ENCODE measurements around the gene CD177.
"Not testable (repeated sequence)": the region's sequence is repeated elsewhere in the genome, so short reads cannot be mapped to it uniquely, and the experiment has no call there.

The CD177 gene

DNA sequence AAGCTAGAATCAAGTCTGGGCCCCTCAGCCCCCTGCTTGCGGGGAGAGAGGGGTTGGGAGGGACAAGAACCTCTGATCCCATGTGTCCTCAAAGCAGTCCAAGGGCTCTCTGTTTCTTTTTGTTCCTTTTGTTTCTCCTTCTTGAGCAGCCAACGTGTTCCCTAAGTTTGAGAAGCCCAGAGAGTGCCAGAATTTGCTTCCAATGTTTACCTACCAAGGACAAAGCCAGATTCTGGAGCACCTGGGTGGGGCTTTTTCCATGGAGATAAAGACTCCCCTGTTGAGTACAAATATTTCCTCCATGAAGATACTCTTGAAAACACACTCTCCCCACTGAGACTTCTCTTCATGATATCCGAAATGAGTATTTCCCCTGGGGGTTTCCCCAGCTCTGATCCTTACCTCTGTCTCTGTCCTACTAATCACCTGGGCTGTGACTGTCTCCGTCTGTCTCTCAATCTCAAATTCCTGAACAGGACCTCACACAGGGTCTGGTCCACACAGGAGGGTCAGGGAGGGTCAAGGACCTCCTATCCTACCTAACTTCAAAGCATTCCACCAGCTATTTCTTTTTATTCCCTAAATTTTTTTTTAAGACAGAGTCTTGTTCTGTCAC, 27.4 kb downstream of the CD177 start:
- no peak for DNase-seq (ENCODE audit: low spot score)

DNA sequence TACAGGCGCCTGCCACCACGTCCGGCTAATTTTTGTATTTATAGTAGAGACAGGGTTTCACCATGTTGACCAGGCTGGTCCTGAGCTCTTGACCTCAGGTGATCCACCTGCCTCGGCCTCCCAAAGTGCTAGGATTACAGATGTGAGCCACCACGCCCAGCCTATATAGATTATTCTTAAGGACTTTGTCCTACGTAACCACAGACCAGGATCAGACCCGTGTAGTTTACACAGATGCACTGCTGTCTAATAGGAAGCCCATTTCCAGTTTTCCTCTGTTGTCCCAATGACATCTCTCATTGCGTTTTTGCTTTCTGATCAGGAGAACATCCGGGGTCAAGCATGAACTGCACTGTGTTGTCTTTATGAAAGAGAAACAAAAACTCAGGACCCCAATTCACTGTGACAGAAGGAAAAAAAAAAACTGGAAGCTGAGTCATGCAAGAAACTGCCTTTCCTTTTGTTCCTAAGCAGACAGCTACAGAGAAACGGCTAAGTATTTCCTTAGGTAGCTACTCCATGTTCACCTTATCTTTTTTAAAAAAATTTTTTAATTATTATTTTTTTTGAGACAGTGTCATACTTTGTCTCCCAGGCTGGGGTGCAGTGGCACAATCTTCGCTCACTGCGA, 29.2 kb downstream of the CD177 start:
- DNase-seq (ENCODE audit: low spot score): not testable (repeated sequence)

DNA sequence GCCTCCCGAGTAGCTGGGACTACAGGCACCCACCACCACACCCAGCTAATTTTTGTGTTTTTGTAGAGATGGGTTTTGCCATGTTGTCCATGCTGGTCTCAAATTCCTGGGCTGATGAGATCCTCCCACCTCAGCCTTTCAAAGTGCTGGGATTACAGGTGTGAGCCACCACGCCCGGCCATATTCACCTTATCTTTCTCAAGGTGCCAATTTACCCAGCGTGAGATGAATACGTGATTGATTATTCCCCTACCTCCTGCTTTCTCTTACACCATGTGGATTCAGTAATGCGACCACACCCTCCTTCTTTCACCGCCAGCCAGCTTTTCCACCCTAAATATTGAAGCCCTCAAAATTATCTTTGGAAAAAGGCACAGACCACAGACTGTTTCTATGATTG, 29.8 kb downstream of the CD177 start:
- DNase-seq (ENCODE audit: low spot score): not testable (repeated sequence)

DNA sequence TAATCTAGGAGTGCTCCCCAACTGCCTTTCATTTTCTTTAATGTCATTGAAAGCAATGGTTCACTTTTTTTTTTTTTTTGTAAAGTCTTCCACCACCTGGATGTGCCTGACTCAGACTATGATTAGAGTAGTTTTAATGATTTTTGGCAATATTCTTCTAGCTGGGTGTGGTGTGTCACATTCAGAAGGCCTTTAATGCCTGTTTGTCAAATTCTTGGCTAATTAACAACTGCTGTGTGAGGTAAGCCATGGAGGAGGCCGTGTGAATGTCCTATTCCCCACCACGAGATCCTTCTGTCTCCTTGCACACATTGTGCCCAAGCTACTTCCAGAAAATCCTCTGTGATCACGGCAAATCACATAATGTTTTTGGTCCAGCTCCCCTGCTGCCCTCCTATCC, 30.3 kb downstream of the CD177 start:
- DNase-seq (ENCODE audit: low spot score): not testable (repeated sequence)

DNA sequence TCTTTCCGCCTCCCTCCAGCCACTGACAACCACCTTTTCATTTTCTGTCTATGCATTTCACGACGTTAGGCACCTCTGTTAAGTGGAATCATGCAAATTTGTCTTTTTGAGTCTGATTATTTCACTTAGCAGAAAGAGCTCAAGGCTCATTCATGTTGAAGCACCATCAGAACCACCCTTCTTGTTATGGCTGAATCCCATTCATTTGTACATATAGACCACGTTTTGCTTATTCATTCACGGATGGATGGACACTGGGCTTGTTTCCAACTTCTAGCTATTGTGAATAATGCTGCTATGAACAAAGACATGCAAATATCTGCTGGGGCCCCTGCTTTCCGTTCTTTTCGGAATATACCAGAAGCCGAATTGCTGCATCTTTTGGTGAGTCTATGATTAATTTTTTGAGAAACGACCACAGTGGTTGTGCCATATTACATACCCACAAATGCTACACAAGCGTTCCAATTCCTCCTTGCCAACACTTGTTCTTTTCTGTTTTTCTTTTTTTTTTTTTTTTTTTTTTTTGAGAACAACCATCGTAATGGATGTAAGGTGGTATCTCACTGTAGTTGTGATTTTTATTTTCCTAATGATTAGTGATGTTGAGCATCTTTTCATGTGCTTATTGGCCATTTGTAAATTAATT, 37.5 kb downstream of the CD177 start:
- not testable (repeated sequence) for DNase-seq (ENCODE audit: low spot score)

DNA sequence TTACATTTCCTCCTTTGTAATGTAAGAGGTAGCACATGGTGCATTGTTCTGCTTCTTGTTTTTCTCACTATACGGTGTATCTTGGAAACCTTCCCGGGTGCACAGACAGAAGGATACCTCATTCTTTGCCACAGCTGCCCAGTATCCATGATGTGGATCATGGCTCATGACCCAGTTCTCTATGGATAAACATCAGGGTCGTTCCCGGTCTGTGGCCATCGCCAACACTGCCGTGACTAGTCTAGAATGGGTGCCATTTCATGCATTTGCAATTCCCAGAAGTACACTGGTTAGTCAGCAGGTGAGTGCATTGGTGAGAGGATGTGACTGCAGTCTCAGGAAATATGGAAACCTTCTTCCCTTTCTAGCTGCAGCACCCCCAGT, 38.1 kb downstream of the CD177 start:
- DNase-seq (ENCODE audit: low spot score): not testable (repeated sequence)

DNA sequence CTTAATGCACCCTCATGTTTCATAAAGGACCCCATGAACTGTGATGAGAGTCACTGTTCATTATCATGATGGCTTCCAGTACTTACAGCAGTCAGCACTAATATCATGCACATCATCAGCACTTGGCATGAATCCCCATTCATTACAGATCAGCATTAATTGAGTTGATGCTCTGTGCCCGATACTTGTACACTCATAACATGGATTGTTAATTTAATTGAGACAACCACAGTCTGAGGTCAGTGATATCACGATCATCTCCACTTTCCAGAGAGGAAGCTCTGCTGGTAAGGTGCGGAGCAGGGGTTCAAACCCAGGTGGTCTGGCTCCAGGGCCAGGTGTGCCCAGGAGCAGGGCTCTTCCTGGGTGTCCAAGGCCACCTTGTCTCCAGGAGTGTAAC, 40.0 kb downstream of the CD177 start:
- not testable (repeated sequence) for DNase-seq (ENCODE audit: low spot score)

DNA sequence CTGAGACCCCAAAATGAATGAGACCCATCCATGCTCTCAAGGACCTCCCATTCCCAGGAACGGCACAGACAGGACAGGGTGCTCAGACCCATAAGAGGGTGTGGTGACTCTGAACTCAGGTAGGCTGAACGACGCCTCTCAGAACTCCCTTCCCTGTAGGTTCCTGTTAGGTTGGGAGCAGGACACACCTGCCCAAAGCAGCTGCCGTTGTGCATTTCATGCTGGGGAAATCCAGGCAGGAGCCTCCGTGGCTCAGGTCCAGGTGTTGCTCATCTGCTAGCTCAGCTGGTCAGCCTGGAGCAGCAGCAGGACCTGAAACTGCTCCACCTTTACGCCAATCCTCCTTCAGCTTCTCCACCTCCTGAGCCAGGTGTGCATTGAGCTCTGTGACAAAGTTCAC, 42.1 kb downstream of the CD177 start:
- DNase-seq (ENCODE audit: low spot score): no peak

DNA sequence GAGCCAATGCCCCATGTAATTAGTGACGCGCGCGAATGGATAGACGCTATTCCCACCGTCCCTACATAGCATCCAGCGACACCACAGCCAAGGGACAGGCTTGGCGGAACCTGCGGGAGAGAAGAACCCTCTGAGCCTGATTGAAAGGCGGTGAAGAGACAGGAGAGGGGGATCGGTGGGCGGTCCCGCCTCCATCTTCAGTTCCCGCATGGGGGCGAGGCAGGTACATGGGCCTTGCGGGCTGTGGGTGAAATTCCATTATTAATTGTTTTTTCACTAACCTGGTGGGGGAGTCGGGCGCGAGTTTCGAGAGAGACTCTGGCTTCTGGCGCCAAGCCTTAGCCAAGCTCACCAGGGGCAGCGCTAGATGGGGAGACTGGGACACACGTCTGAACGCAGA, 52.8 kb downstream of the CD177 start:
- DNase-seq (ENCODE audit: low spot score): no peak

DNA sequence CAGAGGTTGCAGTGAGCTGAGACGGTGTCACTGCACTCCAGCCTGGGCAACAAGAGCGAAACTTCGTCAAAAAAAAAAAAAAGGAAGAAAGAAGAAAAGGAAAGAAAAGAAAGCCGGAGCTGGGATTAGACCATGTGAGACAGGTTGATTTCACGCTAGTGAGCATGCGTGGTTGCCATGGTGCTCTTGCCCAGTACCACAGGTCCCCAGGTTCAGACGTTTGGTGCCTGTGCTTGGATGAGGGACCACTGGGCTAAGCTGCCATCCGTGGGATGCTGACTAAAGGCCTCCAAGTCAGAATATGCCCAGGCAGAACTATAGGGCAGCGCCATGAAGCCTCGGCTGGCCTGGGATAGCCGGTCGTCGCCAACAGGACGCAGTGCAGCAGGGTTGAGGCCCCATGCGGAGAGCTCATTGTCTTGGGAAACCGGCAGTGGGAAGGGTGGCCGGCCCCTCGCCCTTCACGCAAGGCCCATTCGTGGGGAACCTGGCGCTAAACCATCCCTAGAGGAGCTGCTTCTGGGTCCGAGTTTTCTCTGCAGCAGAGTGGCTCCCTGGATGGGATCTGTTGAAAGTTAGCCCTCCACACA, 54.0 kb downstream of the CD177 start:
- no peak for DNase-seq (ENCODE audit: low spot score)

DNA sequence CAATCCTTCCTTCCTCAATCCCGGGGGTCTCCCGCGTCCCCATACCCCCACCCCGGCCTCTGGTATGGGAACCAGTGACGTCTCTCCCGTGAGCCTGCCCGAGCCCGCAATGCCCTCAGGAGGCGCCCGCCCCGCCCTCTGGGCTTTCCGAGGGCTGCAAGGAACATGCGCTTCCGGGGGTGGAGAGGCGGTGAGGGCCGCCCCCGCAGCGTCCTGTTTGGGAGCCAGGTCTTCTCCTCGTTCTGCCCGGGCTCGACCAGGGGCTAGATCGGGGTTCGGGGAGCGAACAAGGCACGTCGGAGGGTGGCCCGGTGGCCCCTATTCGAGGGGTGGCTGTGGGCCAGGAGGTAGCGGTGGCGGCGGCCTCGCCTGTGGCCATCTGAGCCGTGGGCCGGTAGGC, 54.6 kb downstream of the CD177 start:
- no peak for DNase-seq (ENCODE audit: low spot score)

DNA sequence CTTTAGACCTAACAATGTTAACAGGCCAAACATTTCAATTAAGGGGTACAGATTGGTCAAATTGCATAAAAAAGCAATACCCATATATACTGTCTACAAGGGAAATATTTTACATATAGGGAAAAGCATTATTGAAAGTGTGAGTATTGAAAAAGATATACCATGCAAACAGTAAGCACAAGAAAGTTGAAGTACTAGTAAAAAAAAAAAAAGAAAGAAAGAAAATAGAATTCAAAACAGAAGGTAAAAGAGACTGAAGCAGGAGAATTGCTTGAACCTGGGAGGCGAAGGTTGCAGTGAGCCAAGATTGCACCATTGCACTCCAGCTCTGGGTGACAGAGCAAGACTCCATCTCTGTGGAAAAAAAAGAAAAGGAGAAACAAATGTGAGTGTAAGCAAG, 55.9 kb downstream of the CD177 start:
- no peak for DNase-seq (ENCODE audit: low spot score)

DNA sequence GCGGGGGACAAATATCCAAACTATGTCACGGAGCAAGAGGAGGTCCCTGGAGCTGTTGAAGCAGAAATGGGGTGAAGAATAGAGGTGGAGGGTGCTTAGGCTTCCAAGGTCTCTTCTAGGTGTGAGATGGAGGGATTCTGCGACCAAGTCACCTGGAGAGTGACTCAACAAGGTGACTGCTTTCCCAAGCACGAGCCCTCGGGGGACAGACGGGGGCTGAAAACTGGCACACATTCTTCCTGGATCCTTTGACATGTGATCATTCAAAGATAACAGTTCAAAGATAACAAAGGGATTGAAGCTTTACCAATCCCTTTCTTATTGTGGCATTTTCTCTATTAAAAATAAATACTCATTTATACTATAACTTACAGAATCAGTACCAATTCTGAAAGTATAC, 59.0 kb downstream of the CD177 start:
- no peak for DNase-seq (ENCODE audit: low spot score)

Data from globus pallidus (tissue), 1 donor.